A673 (cell line): ENCODE measurements around the gene KIRREL3. TPM values are rescaled to one million over a fixed set of nuclear protein-coding genes. Genes with fewer than 3 reads are reported as not detected.

Source experiments
- BruUV-seq: library from RNA; stranded (reverse); fragments of 400-500 nt; replicated peaks from 2 replicates; lab custom pipeline; 2021; lab: Mats Ljungman, UMichigan
- CTCF ChIA-PET: fragments of 300-600 bp; sonication (Branson Sonifier 250); formaldehyde crosslinking; loops from one replicate; lab custom pipeline; 2022; ENCODE audit warnings: antibody characterized with exemption; lab: Charles Lee
- POLR2A ChIA-PET: fragments of 300-600 bp; sonication (Branson Sonifier 250); formaldehyde crosslinking; loops from one replicate; lab custom pipeline; 2022; ENCODE audit warnings: antibody characterized with exemption; ENCODE audit not compliant: low non-redundant PET; lab: Charles Lee
- DNase-seq: peaks from one replicate; pipeline ENCODE4 v3.0.0-alpha.2; 2015; ENCODE audit warnings: low spot score
- H3K27ac ChIP-seq: fragments of 200-600 bp; sonication (generic); 2 replicates; pipeline ENCODE4 v1.5.1; 2016; ENCODE audit warnings: mixed run types, low read depth, mild to moderate bottlenecking, mixed read lengths, antibody characterized with exemption, low read length; ENCODE audit not compliant: poor library complexity, severe bottlenecking
- H3K27me3 ChIP-seq: fragments of 200-600 bp; sonication (generic); replicated peaks from 2 replicates; pipeline ENCODE4 v1.6.1; 2017; ENCODE audit warnings: mixed run types, low read depth, mild to moderate bottlenecking, mixed read lengths, antibody characterized with exemption, low read length; ENCODE audit not compliant: insufficient read depth, poor library complexity
- H3K36me3 ChIP-seq: fragments of 200-600 bp; sonication (generic); 2 replicates; pipeline ENCODE4 v1.6.1; 2016; ENCODE audit warnings: mixed run types, mild to moderate bottlenecking, mixed read lengths, antibody characterized with exemption, low read length; ENCODE audit not compliant: insufficient read depth, poor library complexity, severe bottlenecking
- H3K4me1 ChIP-seq: fragments of 200-600 bp; sonication (generic); 2 replicates; pipeline ENCODE4 v1.6.1; 2017; ENCODE audit warnings: mixed run types, mild to moderate bottlenecking, mixed read lengths, antibody characterized with exemption, low read length; ENCODE audit not compliant: insufficient read depth, poor library complexity, severe bottlenecking
- H3K4me3 ChIP-seq: fragments of 200-600 bp; sonication (generic); 2 replicates; pipeline ENCODE4 v1.5.1; 2016; ENCODE audit warnings: low read depth, mixed run types, mild to moderate bottlenecking, mixed read lengths, low read length; ENCODE audit not compliant: poor library complexity, severe bottlenecking
- H3K9me3 ChIP-seq: fragments of 200-600 bp; sonication (generic); 2 replicates; pipeline ENCODE4 v1.6.1; 2016; ENCODE audit warnings: mixed run types, low read depth, mild to moderate bottlenecking, mixed read lengths, antibody characterized with exemption, low read length; ENCODE audit not compliant: poor library complexity, severe bottlenecking
- CTCF ChIP-seq: fragments of 300-800, 200-600 bp; sonication (generic); conservative IDR thresholded peaks from 2 replicates; pipeline ENCODE4 v1.5.1; 2017; ENCODE audit warnings: low read depth, mild to moderate bottlenecking, antibody characterized with exemption, low read length, moderate library complexity, mixed read lengths
- EZH2 ChIP-seq: fragments of 200-600 bp; sonication (generic); IDR thresholded peaks from 2 replicates; pipeline ENCODE4 v1.6.1; 2017; ENCODE audit warnings: borderline replicate concordance, low read depth, mild to moderate bottlenecking, mixed read lengths, antibody characterized with exemption, low read length; ENCODE audit not compliant: poor library complexity, severe bottlenecking
- intact Hi-C: fragments of 100-400 bp; cut with micrococcal nuclease; formaldehyde crosslinking; loops from one replicate; pipeline ENCODE4 v1.10.0; 2022; ENCODE audit not compliant: unreplicated experiment
- total RNA-seq: library from RNA; stranded (reverse); gene quantifications from 2 replicates; pipeline ENCODE4 v1.2.3, GENCODE V29; 2021

The KIRREL3 gene
- total RNA-seq, 1 experiment from 2014 or later: not detected

- Histone ChIP-seq H3K36me3 (no peaks in the 10 kb centered on the region), H3K9me3 (no peaks in the 10 kb centered on the region), H3K4me3 (no peak overlapping the region), H3K4me1 (no peaks in the 10 kb centered on the region), H3K27ac (no peak overlapping the region), H3K27me3 (peaks cover 61% of the 10 kb centered on the region)
- intact Hi-C loops: no loop called here
- CTCF ChIA-PET: no interaction called here
- POLR2A ChIA-PET: no interaction called here
- DNase-seq: no peak
- BruUV-seq: no TSS peak
- TF ChIP-seq EZH2 (no peak), CTCF (no peak)
Observed at GRCh38 chr11:126776119-126776518, 224.5 kb downstream of the KIRREL3 start.

GRCh38 chr11:126772267-126772666 is 228.3 kb downstream of the KIRREL3 start:
- intact Hi-C loops: no loop called here
- Histone ChIP-seq H3K4me1 (no peaks in the 10 kb centered on the region), H3K4me3 (no peak overlapping the region), H3K36me3 (no peaks in the 10 kb centered on the region), H3K27ac (no peak overlapping the region), H3K9me3 (no peaks in the 10 kb centered on the region), H3K27me3 (peaks cover 37% of the 10 kb centered on the region)
- TF ChIP-seq CTCF: no peak
- TF ChIP-seq EZH2: no peak
- ChIA-PET POLR2A (no interaction called here), CTCF (no interaction called here)
- BruUV-seq: no TSS peak
- DNase-seq: no peak

GRCh38 chr11:126768702-126769101 is 231.9 kb downstream of the KIRREL3 start:
- Histone ChIP-seq H3K27ac (no peak overlapping the region), H3K4me1 (no peaks in the 10 kb centered on the region), H3K36me3 (no peaks in the 10 kb centered on the region), H3K9me3 (no peaks in the 10 kb centered on the region), H3K4me3 (no peak overlapping the region), H3K27me3 (peaks cover 25% of the 10 kb centered on the region)
- TF ChIP-seq EZH2 (no peak), CTCF (no peak)
- CTCF ChIA-PET: no interaction called here
- POLR2A ChIA-PET: no interaction called here
- DNase-seq: no peak
- intact Hi-C loops: no loop called here
- BruUV-seq: no TSS peak
